Keratinocyte (primary cell): ENCODE measurements around the gene CDH15.

Experiments used
- EZH2 ChIP-seq: IDR thresholded peaks from one replicate; pipeline ENCODE4 v1.6.1; 2012; ENCODE audit warnings: inconsistent platforms, mild to moderate bottlenecking, low read length, moderate library complexity
- TF ChIP-seq, protein P1 (sequence below), 3 experiments: IDR thresholded peaks in 1 of 3; conservative IDR thresholded peaks in 1 of 3; optimal IDR thresholded peaks in 1 of 3; 2 replicates in 2 of 3; 3 replicates in 1 of 3; pipeline versions ENCODE3 to v1.5.1; 2011; ENCODE audit warnings: low read length in 3 of 3, mild to moderate bottlenecking in 3 of 3, moderate library complexity in 2 of 3, control low read depth in 1 of 3, inconsistent platforms in 1 of 3; ENCODE audit not compliant: insufficient read depth in 2 of 3; ENCODE audit errors: extremely low read depth in 1 of 3

DNA sequence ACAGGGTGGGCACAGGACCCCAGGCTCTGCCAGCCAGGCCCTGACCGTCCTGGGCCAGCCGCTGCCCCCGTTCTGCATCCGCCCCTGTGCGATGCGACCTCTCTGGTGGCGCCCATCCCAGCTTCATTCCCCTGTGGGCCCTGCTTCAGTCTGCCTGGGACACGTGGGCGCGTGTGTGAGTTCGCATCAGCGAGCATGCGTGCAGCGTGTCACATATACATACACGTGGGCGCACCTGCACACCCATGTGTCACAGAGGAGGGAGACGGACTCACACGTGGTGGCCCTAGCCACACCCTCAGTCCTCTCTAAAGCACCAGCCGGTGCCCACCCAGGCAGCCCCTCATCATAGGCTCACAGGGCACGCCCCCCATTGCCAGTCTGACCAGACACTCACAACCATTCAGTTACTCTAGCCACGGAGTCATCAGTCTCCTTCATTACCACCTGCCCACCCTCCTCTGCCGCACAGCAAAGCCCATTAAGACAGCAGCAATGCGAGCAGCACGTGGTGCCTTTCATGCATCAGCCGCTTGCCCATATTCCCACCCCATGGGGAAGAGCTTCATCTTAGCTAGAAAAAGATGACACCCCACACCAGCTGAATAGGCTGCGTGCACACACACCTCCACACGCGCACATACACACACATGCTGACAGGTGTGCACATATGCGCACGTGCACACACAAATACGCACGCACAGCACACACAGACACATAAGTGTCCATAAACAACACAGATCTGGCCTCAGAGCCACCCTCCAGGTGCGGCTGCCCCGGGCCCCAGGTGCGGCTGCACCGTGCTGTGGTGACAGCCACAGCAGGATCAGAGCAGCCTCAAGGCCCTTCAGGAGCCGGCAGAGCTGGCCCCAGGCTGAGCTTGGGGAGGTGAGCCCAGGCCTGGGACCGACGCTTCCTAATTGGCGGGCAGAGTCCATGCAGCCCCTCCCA is 9.5 kb upstream of the CDH15 start:
- no peak for TF ChIP-seq EZH2
- TF ChIP-seq, protein P1, sequence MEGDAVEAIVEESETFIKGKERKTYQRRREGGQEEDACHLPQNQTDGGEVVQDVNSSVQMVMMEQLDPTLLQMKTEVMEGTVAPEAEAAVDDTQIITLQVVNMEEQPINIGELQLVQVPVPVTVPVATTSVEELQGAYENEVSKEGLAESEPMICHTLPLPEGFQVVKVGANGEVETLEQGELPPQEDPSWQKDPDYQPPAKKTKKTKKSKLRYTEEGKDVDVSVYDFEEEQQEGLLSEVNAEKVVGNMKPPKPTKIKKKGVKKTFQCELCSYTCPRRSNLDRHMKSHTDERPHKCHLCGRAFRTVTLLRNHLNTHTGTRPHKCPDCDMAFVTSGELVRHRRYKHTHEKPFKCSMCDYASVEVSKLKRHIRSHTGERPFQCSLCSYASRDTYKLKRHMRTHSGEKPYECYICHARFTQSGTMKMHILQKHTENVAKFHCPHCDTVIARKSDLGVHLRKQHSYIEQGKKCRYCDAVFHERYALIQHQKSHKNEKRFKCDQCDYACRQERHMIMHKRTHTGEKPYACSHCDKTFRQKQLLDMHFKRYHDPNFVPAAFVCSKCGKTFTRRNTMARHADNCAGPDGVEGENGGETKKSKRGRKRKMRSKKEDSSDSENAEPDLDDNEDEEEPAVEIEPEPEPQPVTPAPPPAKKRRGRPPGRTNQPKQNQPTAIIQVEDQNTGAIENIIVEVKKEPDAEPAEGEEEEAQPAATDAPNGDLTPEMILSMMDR (optimal IDR thresholded peaks at IDR 0.05 in 1 of 3, IDR thresholded peaks at IDR 0.05 in 1 of 3, conservative IDR thresholded peaks at IDR 0.05 in 1 of 3; ENCODE audit: extremely low read depth in 1 of 3, insufficient read depth in 2 of 3, low read length in 3 of 3) = no peak
